Inferior parietal cortex (tissue), 1 donor: Measurements from ENCODE around the gene ECT2L.

Source experiments
- DNase-seq: peaks from one replicate; pipeline ENCODE4 v3.0.0-alpha.2; 2016; ENCODE audit errors: extremely low spot score

ECT2L gene

GRCh38 chr6:138805016-138805765, 9.3 kb downstream of the ECT2L start:
- no peak for DNase-seq

GRCh38 chr6:138806889-138807288, 11.0 kb downstream of the ECT2L start:
- DNase-seq, result no peak

- peak; percentile 11 for DNase-seq
Observed at GRCh38 chr6:138809677-138810076, 13.8 kb downstream of the ECT2L start.

- DNase-seq, result no peak
Observed at GRCh38 chr6:138811866-138812265, 16.0 kb downstream of the ECT2L start.

- DNase-seq, result no peak
Observed at GRCh38 chr6:138814179-138814834, 18.4 kb downstream of the ECT2L start.

GRCh38 chr6:138815221-138815620, 19.3 kb downstream of the ECT2L start:
- no peak for DNase-seq

GRCh38 chr6:138815797-138816528, 20.1 kb downstream of the ECT2L start:
- DNase-seq, result peak; percentile 77

- DNase-seq, result no peak
Observed at GRCh38 chr6:138817799-138818198, 21.9 kb downstream of the ECT2L start.

- no peak for DNase-seq
Observed at GRCh38 chr6:138818496-138819194, 22.8 kb downstream of the ECT2L start.

GRCh38 chr6:138821519-138821918, 25.6 kb downstream of the ECT2L start:
- no peak for DNase-seq

GRCh38 chr6:138824482-138825144, 28.7 kb downstream of the ECT2L start:
- DNase-seq, result no peak

GRCh38 chr6:138830248-138830647, 34.4 kb downstream of the ECT2L start:
- no peak for DNase-seq

GRCh38 chr6:138832182-138832581, 36.3 kb downstream of the ECT2L start:
- no peak for DNase-seq

GRCh38 chr6:138833816-138834539, 38.1 kb downstream of the ECT2L start:
- peak; percentile 55 for DNase-seq

GRCh38 chr6:138837246-138837645, 41.4 kb downstream of the ECT2L start:
- no peak for DNase-seq

GRCh38 chr6:138844192-138844591, 48.3 kb downstream of the ECT2L start:
- peak; percentile 42 for DNase-seq

- no peak for DNase-seq
Observed at GRCh38 chr6:138847884-138848283, 52.0 kb downstream of the ECT2L start.

GRCh38 chr6:138848461-138848860, 52.6 kb downstream of the ECT2L start:
- DNase-seq, result no peak

- no peak for DNase-seq
Observed at GRCh38 chr6:138849791-138850190, 53.9 kb downstream of the ECT2L start.

GRCh38 chr6:138856654-138857053, 60.8 kb downstream of the ECT2L start:
- no peak for DNase-seq

GRCh38 chr6:138857775-138858174, 61.9 kb downstream of the ECT2L start:
- DNase-seq, result no peak
